HCT116 (cell line): ENCODE measurements around the gene CLEC10A.
"Not testable (repeated sequence)": the region's sequence is repeated elsewhere in the genome, so short reads cannot be mapped to it uniquely, and the experiment has no call there.

Source experiments
- POLR2A ChIP-seq: IDR thresholded peaks from 2 replicates; pipeline ENCODE4 v1.7.0; 2011; ENCODE audit warnings: borderline replicate concordance; ENCODE audit not compliant: insufficient read depth, insufficient read length; ENCODE audit errors: extremely low read depth
- POLR2AphosphoS5 ChIP-seq: IDR thresholded peaks from 2 replicates; pipeline ENCODE4 v1.6.1; 2011; ENCODE audit warnings: mild to moderate bottlenecking, low read depth, low read length, moderate library complexity
- YY1 ChIP-seq: IDR thresholded peaks from 2 replicates; pipeline ENCODE4 v1.6.1; 2011; ENCODE audit warnings: low read length, low read depth, moderate library complexity, mild to moderate bottlenecking; ENCODE audit not compliant: insufficient replicate concordance; ENCODE audit errors: extremely low read depth
- TF ChIP-seq, protein P1 (sequence below), 3 experiments: fragments of 200-600 bp in 1 of 3; sonication (generic) in 1 of 3; IDR thresholded peaks in 2 of 3; conservative IDR thresholded peaks in 1 of 3; 2 replicates each; pipeline ENCODE4 v1.5.1; 2012 to 2017; ENCODE audit warnings: low read depth in 2 of 3, low read length in 2 of 3, antibody characterized with exemption in 1 of 3, borderline replicate concordance in 1 of 3, control low read depth in 1 of 3, mild to moderate bottlenecking in 1 of 3, mixed read lengths in 1 of 3, mixed run types in 1 of 3, moderate library complexity in 1 of 3; ENCODE audit not compliant: insufficient read depth in 1 of 3
- TF ChIP-seq, protein P2 (sequence below): IDR thresholded peaks from 2 replicates; pipeline ENCODE4 v1.6.1; 2012

DNA sequence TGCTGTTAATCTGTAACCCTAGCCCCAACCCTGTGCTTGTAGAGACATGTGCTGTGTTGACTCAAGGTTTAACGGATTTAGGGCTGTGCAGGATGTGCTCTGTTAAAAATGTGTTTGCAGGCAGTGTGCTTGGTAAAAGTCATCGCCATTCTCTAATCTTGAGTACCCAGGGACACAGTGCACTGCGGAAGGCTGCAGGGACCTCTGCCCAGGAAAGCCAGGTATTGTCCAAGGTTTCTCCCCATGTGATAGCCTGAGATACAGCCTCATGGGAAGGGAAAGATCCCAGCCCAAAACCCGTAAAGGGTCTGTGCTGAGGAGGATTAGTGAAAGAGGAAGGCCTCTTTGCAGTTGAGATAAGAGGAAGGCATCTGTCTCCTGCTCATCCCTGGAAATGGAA is 8.4 kb upstream of the CLEC10A start:
- TF ChIP-seq, protein P1, sequence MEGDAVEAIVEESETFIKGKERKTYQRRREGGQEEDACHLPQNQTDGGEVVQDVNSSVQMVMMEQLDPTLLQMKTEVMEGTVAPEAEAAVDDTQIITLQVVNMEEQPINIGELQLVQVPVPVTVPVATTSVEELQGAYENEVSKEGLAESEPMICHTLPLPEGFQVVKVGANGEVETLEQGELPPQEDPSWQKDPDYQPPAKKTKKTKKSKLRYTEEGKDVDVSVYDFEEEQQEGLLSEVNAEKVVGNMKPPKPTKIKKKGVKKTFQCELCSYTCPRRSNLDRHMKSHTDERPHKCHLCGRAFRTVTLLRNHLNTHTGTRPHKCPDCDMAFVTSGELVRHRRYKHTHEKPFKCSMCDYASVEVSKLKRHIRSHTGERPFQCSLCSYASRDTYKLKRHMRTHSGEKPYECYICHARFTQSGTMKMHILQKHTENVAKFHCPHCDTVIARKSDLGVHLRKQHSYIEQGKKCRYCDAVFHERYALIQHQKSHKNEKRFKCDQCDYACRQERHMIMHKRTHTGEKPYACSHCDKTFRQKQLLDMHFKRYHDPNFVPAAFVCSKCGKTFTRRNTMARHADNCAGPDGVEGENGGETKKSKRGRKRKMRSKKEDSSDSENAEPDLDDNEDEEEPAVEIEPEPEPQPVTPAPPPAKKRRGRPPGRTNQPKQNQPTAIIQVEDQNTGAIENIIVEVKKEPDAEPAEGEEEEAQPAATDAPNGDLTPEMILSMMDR (IDR thresholded peaks at IDR 0.05 in 2 of 3, conservative IDR thresholded peaks at IDR 0.05 in 1 of 3; ENCODE audit: borderline replicate concordance in 1 of 3, insufficient read depth in 1 of 3, low read depth in 2 of 3, low read length in 2 of 3), result not testable (repeated sequence)
- TF ChIP-seq POLR2A, YY1, POLR2AphosphoS5: not testable (repeated sequence)
- TF ChIP-seq, protein P2, sequence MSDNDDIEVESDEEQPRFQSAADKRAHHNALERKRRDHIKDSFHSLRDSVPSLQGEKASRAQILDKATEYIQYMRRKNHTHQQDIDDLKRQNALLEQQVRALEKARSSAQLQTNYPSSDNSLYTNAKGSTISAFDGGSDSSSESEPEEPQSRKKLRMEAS, result not testable (repeated sequence)
